ENCODE data around the gene ZP3.
"Not testable (repeated sequence)": the region's sequence is repeated elsewhere in the genome, so short reads cannot be mapped to it uniquely, and the experiment has no call there.

DNA sequence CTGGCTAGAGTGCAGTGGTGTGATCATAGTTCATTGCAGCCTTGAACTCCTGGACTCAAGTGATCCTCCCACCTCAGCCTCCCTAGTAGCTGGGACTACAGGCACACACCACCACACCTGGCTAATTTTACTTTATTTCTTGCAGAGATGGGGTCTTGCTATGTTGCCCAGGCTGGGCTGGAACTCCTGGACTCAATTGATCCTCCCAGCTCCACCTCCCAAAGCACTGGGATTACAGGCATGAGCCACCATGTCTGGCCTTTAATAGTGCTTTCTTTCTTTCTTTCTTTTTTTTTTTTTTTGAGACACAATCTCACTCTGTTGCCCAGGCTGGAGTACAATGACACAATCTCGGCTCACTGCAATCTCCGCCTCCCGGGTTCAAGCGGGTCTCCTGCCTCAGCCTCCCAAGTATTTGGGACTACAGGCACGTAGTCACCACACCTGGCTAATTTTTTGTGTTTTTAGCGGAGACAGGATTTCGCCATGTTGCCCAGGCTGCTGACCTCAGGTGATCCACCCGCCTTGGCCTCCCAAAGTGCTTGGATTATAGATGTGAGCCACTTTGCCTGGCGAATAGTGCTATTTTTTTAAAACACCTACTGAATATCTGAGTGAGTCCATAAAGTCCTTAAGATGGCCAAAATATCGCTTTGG lies 7.0 kb upstream of the ZP3 start:
- not testable (repeated sequence) for TF ChIP-seq GABPA (IDR thresholded peaks at IDR 0.05; ENCODE audit: low read depth, low read length); GABPA (CRISPR knock-in tag; IDR thresholded peaks at IDR 0.05; ENCODE audit: low read depth); ZFP41 (CRISPR knock-in tag; IDR thresholded peaks at IDR 0.05; ENCODE audit: borderline replicate concordance); KDM5B (CRISPR knock-in tag; IDR thresholded peaks at IDR 0.05; ENCODE audit: borderline replicate concordance); ZBTB20 (CRISPR knock-in tag; IDR thresholded peaks at IDR 0.05; ENCODE audit: borderline replicate concordance, low read depth); NCOA5 (CRISPR knock-in tag; IDR thresholded peaks at IDR 0.05); ZKSCAN8 (CRISPR knock-in tag; IDR thresholded peaks at IDR 0.05; ENCODE audit: borderline replicate concordance)
